NOMO-1 (cell line): ENCODE results near the gene CAMP.
"Not testable (repeated sequence)": the region's sequence is repeated elsewhere in the genome, so short reads cannot be mapped to it uniquely, and the experiment has no call there.

Source experiments
- DNase-seq, 2 experiments: peaks; one replicate each; lab custom pipeline; 2025; ENCODE audit not compliant: unreplicated experiment in 2 of 2; lab: John Stamatoyannopoulos, UW

CAMP gene

DNA sequence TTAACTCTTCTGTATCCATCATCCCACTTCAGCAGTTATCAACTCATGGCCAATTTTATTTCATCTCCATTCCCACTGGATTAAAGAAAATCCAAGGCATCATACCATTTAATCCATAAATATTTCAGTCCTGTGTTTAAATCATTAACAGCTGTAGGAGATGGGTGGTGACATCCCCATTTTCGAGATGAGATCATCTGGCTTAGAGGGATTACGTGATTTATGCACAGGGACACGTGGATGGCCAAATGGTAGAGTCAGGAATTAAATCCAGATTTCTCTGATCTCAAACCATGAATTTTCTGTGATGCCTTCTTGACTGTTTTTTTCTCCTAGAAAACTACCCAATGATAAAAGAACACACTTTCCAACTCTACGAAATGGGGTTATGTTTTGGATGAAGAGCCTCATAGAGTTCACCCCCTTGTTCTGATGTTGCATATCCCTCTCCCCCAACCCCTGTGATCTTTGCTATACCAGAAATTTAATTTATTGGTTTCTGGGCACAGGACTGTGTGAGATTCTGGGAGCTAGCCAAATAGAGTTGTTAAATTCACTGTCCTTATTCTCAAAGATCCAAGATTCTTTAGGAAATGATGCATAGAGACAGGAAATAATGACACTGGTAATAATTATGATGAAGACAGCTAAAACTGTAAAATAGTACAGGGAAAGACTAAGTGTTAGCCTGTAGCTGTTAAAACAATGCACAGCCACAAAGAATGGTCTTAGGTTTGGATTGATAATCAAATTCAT, 25.0 kb downstream of the CAMP start:
- no peak for DNase-seq

DNA sequence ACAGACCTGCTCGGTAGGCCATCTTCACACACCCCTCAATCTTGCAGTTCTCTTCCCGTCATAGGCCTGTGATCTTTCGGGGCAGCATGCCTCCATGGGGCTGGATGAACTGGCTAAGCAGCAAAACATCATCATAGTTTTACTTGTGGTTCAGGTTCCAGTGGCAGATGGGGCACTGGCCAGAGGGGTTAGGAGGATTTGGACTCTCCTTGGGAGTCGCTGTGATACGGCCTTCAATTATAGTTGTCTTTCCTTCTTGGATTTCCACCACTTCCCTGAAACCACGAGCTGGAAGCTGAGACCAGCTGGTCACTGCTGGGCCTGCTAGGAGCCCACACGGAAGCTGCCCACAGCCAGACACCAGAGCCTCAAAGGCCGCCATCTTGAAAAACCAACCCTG, 33.3 kb downstream of the CAMP start:
- no peak for DNase-seq

DNA sequence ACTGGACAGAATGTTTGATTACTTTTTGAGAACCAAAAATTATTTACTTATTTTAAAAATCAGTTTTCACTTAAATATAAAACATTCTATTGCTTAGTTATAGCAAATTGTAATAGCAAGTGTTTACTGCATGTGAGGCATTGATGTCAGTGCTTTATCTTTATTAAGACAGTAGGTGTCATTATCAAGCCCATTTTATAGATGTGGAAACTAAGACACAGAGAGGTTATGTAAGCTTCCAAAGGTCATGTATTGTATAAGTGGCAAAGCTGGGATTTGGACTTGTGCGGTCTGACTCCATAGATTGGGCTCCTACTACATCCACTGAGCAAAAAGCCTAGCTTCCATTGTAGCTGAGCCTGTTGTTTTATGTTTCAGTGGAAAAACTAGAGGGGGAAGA, 35.2 kb downstream of the CAMP start:
- DNase-seq = no peak

DNA sequence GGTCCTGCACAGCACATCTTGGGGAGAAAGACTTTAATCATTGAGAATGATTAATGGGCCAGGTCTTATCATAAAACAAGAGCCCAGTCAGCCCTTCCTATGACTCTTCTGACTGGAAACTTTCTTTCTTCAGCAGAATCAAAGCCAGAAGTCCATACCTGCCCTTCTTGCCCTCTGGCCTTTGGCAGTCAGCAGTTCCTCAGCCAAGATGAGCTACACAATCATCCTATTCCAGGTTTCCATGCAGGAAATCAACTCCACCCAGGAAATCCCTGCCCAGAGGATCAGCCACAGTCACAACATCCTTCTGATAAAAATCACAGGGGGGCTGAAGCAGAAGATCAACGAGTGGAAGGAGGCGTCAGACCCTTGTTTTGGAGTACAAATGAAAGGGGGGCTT, 44.5 kb downstream of the CAMP start:
- no peak for DNase-seq

DNA sequence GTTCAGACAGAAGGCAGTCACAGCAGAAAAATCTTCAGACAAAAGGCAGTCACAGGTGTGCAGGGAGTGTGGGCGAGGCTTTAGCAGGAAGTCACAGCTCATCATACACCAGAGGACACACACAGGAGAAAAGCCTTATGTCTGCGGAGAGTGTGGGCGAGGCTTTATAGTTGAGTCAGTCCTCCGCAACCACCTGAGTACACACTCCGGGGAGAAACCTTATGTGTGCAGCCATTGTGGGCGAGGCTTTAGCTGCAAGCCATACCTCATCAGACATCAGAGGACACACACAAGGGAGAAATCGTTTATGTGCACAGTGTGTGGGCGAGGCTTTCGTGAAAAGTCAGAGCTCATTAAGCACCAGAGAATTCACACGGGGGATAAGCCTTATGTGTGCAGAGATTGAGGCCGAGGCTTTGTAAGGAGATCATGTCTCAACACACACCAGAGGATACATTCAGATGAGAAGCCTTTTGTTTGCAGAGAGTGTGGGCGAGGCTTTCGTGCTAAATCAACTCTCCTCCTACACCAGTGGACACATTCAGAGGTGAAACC, 45.2 kb downstream of the CAMP start:
- DNase-seq = no peak

DNA sequence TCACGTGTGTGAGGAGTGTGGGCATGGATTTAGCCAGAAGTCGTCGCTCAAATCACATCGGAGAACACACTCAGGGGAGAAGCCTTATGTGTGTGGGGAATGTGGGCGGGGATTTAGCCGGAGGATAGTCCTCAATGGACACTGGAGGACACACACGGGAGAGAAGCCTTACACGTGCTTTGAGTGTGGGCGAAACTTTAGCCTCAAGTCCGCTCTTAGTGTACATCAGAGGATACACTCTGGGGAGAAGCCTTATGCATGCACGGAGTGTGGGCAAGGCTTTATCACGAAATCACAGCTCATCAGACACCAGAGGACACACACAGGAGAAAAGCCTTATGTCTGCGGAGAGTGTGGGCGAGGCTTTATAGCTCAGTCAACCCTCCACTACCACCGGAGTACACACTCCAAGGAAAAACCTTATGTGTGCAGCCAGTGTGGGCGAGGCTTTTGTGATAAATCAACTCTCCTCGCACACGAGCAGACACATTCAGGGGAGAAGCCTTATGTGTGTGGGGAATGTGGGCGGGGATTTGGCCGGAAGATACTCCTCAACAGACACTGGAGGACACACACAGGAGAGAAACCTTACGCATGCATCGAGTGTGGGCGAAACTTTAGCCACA, 45.8 kb downstream of the CAMP start:
- no peak for DNase-seq

DNA sequence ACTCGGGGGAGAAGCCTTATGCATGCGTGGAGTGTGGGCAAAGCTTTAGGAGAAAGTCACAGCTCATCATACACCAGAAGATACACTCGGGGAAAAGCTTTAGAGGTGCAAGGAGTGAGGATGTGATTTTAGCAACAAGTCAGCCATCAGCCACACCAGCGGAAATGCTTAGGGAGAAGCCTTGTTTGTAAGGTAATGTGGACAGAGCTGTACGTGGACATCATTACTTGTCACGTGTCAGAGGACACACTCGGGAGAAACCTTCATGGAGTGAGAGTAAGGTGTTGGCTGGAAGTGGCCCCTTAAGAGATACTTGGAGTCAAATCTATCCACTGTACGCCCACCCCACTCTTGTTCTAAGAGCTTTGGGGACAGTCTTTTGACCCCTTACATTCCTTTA, 46.3 kb downstream of the CAMP start:
- DNase-seq = no peak

DNA sequence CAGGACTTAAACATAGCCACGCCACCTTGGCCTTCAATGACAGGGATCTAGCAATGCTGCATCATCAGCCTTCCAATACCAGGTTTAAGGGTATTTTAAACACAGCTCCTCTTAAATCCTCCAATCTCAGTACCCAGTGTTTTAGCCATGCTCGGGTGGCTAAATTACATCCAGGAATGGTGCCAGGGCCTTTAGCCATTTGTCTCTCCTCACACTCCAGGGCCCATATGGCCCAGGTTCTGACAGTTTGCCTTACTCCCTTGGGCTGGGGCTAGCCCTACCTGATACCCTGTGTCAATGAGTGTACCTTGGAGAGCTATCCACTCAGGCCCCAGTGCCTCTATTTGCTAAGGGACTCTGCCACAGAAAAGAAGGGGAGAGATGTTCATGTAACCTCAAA, 47.0 kb downstream of the CAMP start:
- DNase-seq = no peak

DNA sequence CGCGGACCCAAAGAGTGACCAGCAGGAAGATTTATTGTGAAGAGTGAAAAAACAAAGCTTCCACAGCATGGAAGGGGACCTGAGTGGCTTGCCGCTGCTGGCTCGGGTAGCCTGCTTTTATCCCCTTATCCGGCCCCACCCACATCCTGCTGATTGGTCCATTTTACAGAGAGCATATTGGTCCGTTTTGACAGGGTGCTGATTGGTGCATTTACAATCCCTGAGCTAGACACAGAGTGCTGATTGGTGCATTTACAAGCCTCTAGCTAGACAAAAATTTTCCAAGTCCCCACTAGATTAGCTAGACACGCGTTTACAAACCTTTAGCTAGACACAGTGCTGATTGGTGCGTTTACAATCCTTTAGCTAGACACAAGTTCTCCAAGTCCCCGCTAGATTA, 47.9 kb downstream of the CAMP start:
- DNase-seq = not testable (repeated sequence)

DNA sequence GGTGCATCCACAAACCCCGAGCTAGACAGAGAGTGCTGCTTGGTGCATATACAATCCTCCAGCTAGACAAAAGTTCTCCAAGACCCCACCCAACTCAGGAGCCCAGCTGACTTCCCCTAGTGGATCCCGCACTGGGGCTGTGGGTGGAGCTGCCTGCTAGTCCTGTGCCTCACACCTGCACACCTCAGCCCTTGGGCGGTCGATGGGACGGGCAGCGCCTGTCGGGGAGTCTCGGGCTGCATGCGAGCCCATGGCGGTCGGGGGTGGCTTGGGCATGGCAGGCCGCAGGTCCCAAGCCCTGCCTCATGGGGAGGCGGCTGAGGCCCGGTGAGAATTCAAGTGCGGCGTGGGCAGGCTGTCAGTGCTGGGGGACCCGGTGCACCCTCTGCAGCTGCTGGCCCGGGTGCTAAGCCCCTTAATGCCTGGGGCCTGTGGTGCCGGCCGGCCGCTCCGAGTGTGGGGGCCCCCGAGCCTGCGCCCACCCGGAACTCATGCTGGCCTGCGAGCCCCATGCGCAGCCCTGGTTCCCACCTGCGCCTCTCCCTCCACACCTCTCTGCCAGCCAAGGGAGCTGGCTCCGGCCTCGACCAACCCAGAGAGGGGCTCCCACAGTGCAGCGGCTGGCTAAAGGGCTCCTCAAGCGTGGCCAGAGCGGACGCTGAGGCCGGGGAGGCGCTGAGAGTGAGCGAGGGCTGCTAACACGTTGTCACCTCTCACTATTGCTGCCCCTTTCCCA, 48.6 kb downstream of the CAMP start:
- DNase-seq = no peak

DNA sequence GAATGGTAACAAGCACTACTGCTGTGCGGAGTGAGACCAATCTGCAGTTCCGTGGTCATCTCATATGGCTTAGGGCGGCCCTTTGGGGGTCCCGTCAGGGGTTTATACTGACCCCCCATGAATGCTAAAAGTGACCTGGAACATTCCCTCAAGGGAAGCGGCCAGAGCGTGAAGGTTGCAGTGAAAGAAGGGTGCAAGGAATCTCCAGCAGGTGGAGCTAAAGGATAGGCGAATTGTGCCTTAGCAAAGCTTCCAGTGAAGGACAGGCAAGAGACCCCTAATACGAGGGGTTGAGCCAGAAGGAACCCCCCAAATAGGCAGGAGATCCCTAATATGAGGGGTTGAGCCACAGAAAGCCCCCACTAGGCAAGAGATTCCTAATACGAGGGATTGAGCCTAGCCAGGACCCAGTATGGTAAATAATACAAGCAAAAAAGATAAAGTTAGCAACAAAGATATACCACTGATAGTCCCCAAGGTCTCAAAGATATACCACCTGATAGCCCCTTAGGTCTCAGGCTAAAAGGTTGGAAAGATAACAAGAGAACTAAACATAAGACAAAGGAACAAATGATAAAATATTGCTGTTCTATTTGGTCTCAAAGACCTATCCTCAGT, 50.4 kb downstream of the CAMP start:
- DNase-seq = peak; percentile 8 to 63

DNA sequence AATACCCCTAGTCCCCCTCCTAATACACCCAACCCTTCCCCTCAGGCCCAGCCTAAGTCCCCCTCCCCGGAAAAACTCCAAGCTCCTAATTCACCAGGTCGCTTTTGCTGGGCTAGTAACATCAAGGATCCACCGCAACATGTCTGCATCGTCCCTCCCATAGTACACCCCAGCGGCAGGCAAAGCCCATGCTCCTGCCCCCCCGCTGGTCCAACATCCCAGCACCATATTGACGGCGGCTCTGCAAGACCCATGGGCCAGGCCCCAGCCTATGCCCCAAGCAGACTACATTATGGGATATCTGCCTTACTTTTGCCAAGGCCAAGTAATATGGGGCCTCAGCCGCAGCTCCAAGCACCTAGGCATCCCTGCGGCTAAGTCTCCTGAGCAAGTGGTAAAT, 51.2 kb downstream of the CAMP start:
- no peak for DNase-seq
